Upper lobe of right lung (tissue), 1 donor: ENCODE data around the gene HIGD2B. TPM values are rescaled to one million over a fixed set of nuclear protein-coding genes. Genes with fewer than 3 reads are reported as not detected.
"Not testable (repeated sequence)": the region's sequence is repeated elsewhere in the genome, so short reads cannot be mapped to it uniquely, and the experiment has no call there.

Experiments
- ATAC-seq: fragments of 200-7000 bp; cut with Tn5 transposase; one replicate; pipeline ENCODE4 v1.9.1; 2020; ENCODE audit warnings: mild to moderate bottlenecking, moderate library complexity
- DNase-seq: peaks from one replicate; pipeline ENCODE4 v3.0.0-alpha.2; 2020
- H3K27ac ChIP-seq: fragments of 200-600 bp; one replicate; pipeline ENCODE4 v1.8.0; 2022
- H3K27me3 ChIP-seq: fragments of 200-600 bp; one replicate; pipeline ENCODE4 v1.8.0; 2022; ENCODE audit warnings: mild to moderate bottlenecking
- H3K36me3 ChIP-seq: fragments of 200-600 bp; one replicate; pipeline ENCODE4 v1.8.0; 2022
- H3K4me1 ChIP-seq: fragments of 200-600 bp; one replicate; pipeline ENCODE4 v1.8.0; 2022
- H3K4me3 ChIP-seq: fragments of 200-600 bp; one replicate; pipeline ENCODE4 v1.8.0; 2022; ENCODE audit warnings: mild to moderate bottlenecking
- H3K9me3 ChIP-seq: fragments of 200-600 bp; one replicate; pipeline ENCODE4 v1.8.0; 2022
- intact Hi-C: fragments of 100-400 bp; cut with DNase I; formaldehyde crosslinking; loops from one replicate; pipeline ENCODE4 v1.11.0; 2022
- total RNA-seq: library from RNA; stranded (reverse); fragmentation: NEBNext Ultra II Directional; extraction: Animal tissue kit (Norgen Biotek cat#: 25700); gene quantifications from one replicate; pipeline ENCODE4 v1.2.1, GENCODE V29; 2021
- TF ChIP-seq, protein P1 (sequence below): fragments of 200-600 bp; IDR thresholded peaks from one replicate; pipeline ENCODE4 v1.8.0; 2022; ENCODE audit warnings: antibody characterized with exemption
- donor health status: DM: no; HTN: yes; CAD: no; lungs with severe emphysema.

Gene HIGD2B
- total RNA-seq, 1 donor from 2014 or later, result not detected

DNA sequence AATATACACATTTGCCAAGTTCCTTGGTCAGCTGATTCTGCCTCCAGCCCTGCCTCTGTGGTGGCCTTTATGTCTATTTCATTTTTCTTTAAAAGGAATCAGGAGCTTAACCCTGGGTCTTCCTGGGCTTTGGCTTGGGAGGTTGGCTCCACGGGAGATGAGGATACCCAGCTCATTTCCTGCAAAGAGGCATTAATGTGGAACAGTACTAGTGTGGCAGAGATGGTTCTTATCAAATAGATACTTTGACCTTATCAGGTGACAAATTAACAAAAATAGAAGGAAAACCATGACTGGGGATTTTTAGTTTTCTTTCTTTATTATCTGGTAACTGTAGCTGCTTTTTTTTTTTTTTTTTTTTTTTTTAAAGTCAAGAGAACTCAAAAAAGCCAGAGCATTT lies 42.8 kb upstream of the HIGD2B start:
- Histone ChIP-seq H3K27me3 (no peaks in the 10 kb centered on the region), H3K4me3 (no peak overlapping the region), H3K4me1 (no peaks in the 10 kb centered on the region), H3K36me3 (peaks cover 32% of the 10 kb centered on the region), H3K27ac (no peak overlapping the region), H3K9me3 (no peaks in the 10 kb centered on the region)
- intact Hi-C loops, result no loop called here
- ATAC-seq (no peak), DNase-seq (no peak)
- TF ChIP-seq, protein P1, sequence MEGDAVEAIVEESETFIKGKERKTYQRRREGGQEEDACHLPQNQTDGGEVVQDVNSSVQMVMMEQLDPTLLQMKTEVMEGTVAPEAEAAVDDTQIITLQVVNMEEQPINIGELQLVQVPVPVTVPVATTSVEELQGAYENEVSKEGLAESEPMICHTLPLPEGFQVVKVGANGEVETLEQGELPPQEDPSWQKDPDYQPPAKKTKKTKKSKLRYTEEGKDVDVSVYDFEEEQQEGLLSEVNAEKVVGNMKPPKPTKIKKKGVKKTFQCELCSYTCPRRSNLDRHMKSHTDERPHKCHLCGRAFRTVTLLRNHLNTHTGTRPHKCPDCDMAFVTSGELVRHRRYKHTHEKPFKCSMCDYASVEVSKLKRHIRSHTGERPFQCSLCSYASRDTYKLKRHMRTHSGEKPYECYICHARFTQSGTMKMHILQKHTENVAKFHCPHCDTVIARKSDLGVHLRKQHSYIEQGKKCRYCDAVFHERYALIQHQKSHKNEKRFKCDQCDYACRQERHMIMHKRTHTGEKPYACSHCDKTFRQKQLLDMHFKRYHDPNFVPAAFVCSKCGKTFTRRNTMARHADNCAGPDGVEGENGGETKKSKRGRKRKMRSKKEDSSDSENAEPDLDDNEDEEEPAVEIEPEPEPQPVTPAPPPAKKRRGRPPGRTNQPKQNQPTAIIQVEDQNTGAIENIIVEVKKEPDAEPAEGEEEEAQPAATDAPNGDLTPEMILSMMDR, result no peak

DNA sequence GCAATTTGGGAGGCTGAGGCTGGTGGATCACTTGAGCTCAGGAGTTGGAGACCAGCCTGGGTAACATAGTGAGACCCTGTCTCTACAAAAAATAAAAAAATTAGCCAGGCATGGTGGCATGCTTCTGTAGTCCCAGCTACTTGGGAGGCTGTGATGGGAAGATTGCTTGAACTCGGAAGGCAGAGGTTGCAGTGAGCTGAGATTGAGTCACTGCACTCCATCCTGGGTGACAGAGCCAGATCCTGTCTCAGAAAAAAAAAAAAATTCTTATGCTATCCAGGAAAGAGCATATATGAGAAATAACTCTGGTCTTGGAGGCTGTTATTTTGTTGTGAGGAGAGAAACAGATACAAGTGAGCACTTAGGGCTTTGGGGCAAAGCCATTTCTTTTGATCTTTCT lies 42.3 kb upstream of the HIGD2B start:
- H3K4me1 ChIP-seq, H3K9me3 ChIP-seq, ATAC-seq, H3K27ac ChIP-seq, H3K27me3 ChIP-seq, DNase-seq, H3K4me3 ChIP-seq, intact Hi-C loops: not testable (repeated sequence)
- H3K36me3 ChIP-seq, result peaks cover 33% of the 10 kb centered on the region

DNA sequence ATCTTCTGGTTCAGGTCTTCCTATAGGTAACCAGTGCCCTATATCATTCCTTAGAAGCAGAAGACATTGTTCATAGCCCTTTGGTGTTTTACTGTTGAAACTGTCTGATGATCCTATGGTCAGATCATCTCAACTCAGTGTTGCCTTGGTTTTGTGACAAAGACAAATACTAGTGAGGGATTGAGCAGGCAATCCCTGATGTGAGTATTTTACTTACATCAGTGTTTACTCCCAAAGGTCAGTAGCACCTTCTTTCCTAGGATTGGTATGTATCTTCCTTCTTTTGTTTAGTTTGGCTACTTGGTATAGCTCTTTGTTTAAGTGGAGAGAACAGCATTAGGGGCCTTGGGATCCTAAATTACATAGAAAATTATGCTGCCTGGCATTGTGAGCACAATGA lies 41.2 kb upstream of the HIGD2B start:
- no peaks in the 10 kb centered on the region for H3K9me3 ChIP-seq
- no peak overlapping the region for H3K27ac ChIP-seq
- H3K27me3 ChIP-seq, result no peaks in the 10 kb centered on the region
- H3K36me3 ChIP-seq, result peaks cover 24% of the 10 kb centered on the region
- DNase-seq (no peak), ATAC-seq (no peak)
- H3K4me1 ChIP-seq, result no peaks in the 10 kb centered on the region
- TF ChIP-seq, protein P1, result no peak
- H3K4me3 ChIP-seq, result no peak overlapping the region
- intact Hi-C loops, result no loop called here

DNA sequence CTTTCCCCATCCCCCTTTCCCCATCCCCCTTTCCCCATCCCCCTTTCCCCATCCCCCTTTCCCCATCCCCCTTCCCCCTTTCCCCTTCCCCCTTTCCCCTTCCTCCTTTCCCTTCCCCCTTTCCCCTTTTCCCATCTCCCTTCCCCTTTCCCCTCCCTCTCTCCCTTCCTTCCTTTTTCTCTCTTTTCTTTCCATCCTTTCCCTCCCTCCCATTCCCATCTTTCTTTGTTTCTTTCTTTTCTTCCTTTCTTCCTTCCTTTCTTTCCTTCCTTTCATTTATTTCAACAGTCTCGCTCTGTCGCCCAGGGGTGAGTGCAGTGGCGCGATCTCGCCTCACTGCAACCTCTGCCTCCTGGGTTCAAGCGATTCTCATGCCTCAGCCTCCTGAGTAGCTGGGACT lies 39.9 kb upstream of the HIGD2B start:
- ATAC-seq, DNase-seq, H3K27ac ChIP-seq, intact Hi-C loops, H3K4me3 ChIP-seq, H3K9me3 ChIP-seq, H3K27me3 ChIP-seq, H3K4me1 ChIP-seq: not testable (repeated sequence)
- peaks cover 12% of the 10 kb centered on the region for H3K36me3 ChIP-seq

DNA sequence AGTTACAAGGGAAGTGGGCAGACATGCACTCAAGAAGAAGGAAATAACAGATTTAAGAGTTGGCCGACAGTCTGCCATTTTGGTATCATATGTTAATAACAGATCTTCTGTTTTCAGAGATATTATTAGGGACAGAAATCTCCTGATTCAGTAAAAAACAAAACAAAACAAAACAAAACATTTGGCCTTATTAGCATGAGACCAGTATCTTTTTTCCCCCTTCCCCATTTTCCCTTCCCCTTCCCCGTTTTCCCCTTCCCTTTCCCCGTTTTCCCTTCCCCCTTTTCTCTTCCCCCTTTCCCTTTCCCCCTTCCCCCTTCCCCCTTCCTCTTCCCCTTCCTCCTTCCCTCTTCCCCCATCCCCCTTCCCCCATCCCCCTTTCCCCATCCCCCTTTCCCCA lies 39.5 kb upstream of the HIGD2B start:
- TF ChIP-seq, protein P1, result no peak
- H3K4me1 ChIP-seq, result no peaks in the 10 kb centered on the region
- ATAC-seq (no peak), DNase-seq (no peak)
- no peaks in the 10 kb centered on the region for H3K27me3 ChIP-seq
- peaks cover 12% of the 10 kb centered on the region for H3K36me3 ChIP-seq
- intact Hi-C loops, result no loop called here
- no peaks in the 10 kb centered on the region for H3K9me3 ChIP-seq
- H3K4me3 ChIP-seq, result no peak overlapping the region
- H3K27ac ChIP-seq, result no peak overlapping the region

DNA sequence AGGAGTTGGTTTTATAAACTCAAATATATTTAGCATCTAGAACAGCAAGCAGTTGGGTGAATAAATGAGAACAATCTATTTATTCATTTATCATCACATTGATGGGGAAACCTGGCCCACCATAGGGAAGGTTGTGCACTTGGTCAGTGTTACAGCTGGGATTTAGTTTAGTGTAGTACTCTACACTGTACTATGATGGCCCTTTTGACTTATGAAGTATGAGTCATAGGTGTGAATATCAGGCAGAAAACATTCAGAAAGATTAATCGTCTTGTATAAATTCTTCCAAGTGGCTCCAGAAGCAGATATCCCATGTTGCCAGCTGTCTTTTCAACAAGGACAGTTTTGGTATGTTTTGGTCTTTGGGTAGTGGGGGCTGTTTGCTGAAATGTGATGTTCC lies 38.0 kb upstream of the HIGD2B start:
- TF ChIP-seq, protein P1, result no peak
- intact Hi-C loops, result no loop called here
- ATAC-seq, result no peak

DNA sequence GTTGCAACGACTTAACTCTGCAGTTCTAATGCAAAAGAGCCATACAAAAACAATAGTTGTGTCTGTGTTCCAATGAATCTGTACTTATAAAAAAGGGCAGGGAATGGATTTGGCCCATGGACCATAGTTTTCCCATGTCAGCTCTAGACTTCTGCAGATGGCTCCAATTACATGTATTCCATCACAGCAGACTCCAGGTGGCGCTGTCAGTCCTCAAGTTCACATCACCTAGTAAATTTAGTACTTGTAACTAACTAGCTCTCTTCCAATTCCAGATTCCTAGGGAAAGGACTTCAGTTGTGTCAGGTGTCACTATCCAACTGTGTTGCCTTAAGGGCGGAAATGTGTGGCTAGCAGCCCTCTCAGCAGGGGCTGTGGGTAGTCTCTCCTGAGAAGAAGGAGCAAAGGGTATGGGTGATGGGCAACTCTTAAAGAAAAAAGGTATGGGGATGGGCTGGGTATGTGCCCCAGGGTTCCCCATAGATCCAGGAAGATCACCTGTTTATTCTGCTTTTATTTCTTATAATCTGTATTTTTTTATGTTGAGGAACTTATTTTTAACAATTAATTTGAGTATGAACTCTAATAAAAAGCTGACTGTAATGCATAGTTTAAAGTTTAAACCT lies 36.2 kb upstream of the HIGD2B start:
- Histone ChIP-seq H3K9me3 (no peaks in the 10 kb centered on the region), H3K4me1 (no peaks in the 10 kb centered on the region), H3K4me3 (no peak overlapping the region), H3K36me3 (peaks cover 29% of the 10 kb centered on the region), H3K27me3 (no peaks in the 10 kb centered on the region), H3K27ac (no peak overlapping the region)
- peak; percentile 67 for DNase-seq
- TF ChIP-seq, protein P1, result peak; percentile 64
- peak; percentile 75 for ATAC-seq
- intact Hi-C loops, result no loop called here

More for the DNA sequence above, 38.0 kb upstream of the HIGD2B start:
- DNase-seq, result no peak
- peaks cover 12% of the 10 kb centered on the region for H3K36me3 ChIP-seq
- H3K4me1 ChIP-seq, result no peaks in the 10 kb centered on the region
- H3K27ac ChIP-seq, result no peak overlapping the region
- no peak overlapping the region for H3K4me3 ChIP-seq
- H3K27me3 ChIP-seq, result no peaks in the 10 kb centered on the region
- H3K9me3 ChIP-seq, result no peaks in the 10 kb centered on the region

DNA sequence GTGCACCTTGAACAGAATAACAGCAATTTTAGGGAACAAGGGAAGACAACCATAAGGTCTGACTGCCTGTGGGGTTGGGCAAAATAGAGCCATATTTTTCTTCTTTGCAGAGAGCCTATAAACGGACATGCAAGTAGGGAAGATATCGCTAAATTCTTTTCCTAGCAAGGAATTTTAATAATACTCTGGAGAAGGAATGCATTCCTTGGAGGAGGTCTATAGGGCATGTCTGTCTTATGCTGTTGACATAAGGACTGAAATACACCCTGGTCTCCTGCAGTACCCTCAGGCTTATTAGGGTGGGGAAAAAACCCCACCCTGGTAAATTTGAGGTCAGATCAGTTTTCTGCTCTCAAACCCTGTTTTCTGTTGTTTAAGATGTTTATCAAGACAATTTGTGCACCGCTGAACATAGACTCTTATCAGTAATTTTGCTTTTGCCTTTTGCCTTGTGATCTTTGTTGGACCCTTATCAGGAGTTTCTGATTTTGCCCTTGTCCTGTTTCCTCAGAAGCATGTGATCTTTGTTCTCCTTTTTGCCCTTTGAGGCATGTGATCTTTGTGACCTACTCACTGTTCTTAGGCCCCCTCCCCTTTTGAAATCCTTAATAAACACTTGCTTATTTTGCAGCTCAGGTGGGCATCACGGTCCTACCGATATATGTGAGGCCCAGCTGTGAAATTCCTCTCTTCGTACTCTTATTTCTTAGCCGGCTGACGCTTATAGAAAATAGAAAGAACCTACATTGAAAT lies 22.7 kb upstream of the HIGD2B start:
- peaks cover 25% of the 10 kb centered on the region for H3K36me3 ChIP-seq
- H3K27ac ChIP-seq, H3K27me3 ChIP-seq, H3K4me1 ChIP-seq, DNase-seq, intact Hi-C loops, H3K9me3 ChIP-seq, ATAC-seq, H3K4me3 ChIP-seq: not testable (repeated sequence)
